GM12878 (cell line): ENCODE results near the gene LTBP2. TPM values are rescaled to one million over a fixed set of nuclear protein-coding genes. Genes with fewer than 3 reads are reported as not detected.

Experiments
- ATAC-seq: fragments of 200-7000 bp; cut with Tn5 transposase; 3 replicates; pipeline ENCODE4 v1.9.1; 2020; ENCODE audit warnings: mild to moderate bottlenecking, moderate library complexity
- BruUV-seq: library from RNA; stranded (reverse); fragments of 400-500 nt; replicated peaks from 2 replicates; lab custom pipeline; 2021; lab: Mats Ljungman, UMichigan
- CTCF ChIA-PET: fragments of 300-600 bp; sonication (Branson Sonifier 250); formaldehyde crosslinking; extraction: SDS; loops from one replicate; lab custom pipeline; 2021; ENCODE audit warnings: inconsistent platforms; lab: Yijun Ruan, JAX
- POLR2A ChIA-PET: fragments of 350-600 bp; formaldehyde crosslinking; extraction: SDS; loops from one replicate; lab custom pipeline; 2021; ENCODE audit warnings: inconsistent platforms; lab: Charles Lee
- RAD21 ChIA-PET: fragments of 300-600 bp; sonication (Branson Sonifier 250); formaldehyde crosslinking; loops from one replicate; lab custom pipeline; 2023; ENCODE audit warnings: antibody characterized with exemption; ENCODE audit not compliant: unreplicated experiment; lab: Charles Lee
- SMC1A ChIA-PET: fragments of 300-600 bp; sonication (Branson Sonifier 250); formaldehyde crosslinking; loops from one replicate; lab custom pipeline; 2023; ENCODE audit not compliant: unreplicated experiment, uncharacterized antibody; lab: Charles Lee
- DNase-seq: peaks from one replicate; pipeline ENCODE4 v3.0.0-alpha.2; 2011; ENCODE audit warnings: low read depth, low spot score
- FAIRE-seq: peaks from 3 replicates; lab custom pipeline; 2011; peaks lifted over from hg19 to GRCh38; lab: Jason Lieb, UNC
- H2AFZ ChIP-seq: 2 replicates; pipeline ENCODE4 v1.6.0; 2011; ENCODE audit warnings: low read depth, low read length, control low read depth; ENCODE audit not compliant: control insufficient read depth
- H3K27ac ChIP-seq: 2 replicates; pipeline ENCODE4 v1.5.1; 2011; ENCODE audit warnings: control low read depth; ENCODE audit not compliant: control insufficient read depth, insufficient read depth
- H3K27me3 ChIP-seq, 2 experiments: replicated peaks in 1 of 2; 2 replicates each; pipeline versions ENCODE4 v1.6.0 to v1.6.1; 2011; ENCODE audit warnings: low read length in 1 of 2; ENCODE audit not compliant: control insufficient read depth in 2 of 2, insufficient read depth in 2 of 2
- H3K36me3 ChIP-seq, 2 experiments: 2 replicates each; pipeline ENCODE4 v1.5.1; 2011; ENCODE audit warnings: low read length in 1 of 2; ENCODE audit not compliant: control insufficient read depth in 2 of 2, insufficient read depth in 2 of 2
- H3K4me1 ChIP-seq: 2 replicates; pipeline ENCODE4 v1.6.1; 2011; ENCODE audit warnings: mild to moderate bottlenecking, low read length, moderate library complexity, mixed read lengths; ENCODE audit not compliant: control insufficient read depth, insufficient read depth
- H3K4me2 ChIP-seq: 2 replicates; pipeline ENCODE4 v1.6.0; 2011; ENCODE audit warnings: control low read depth; ENCODE audit not compliant: control insufficient read depth, insufficient read depth
- H3K4me3 ChIP-seq: fragments of 200-600 bp; sonication (generic); 2 replicates; pipeline ENCODE4 v1.5.1; 2016
- H3K79me2 ChIP-seq: 2 replicates; pipeline ENCODE4 v1.6.0; 2011; ENCODE audit warnings: low read length; ENCODE audit not compliant: control insufficient read depth, insufficient read depth
- H3K9ac ChIP-seq: 2 replicates; pipeline ENCODE4 v1.8.0; 2011; ENCODE audit warnings: low read length, control low read depth, mixed read lengths; ENCODE audit not compliant: control insufficient read depth, insufficient read depth
- H3K9me3 ChIP-seq: replicated peaks from 3 replicates; pipeline ENCODE4 v1.5.1; 2011; ENCODE audit warnings: mild to moderate bottlenecking, low read length; ENCODE audit not compliant: control insufficient read depth, insufficient read depth
- H4K20me1 ChIP-seq: 2 replicates; pipeline ENCODE4 v1.6.0; 2011; ENCODE audit not compliant: control insufficient read depth, insufficient read depth
- CBX3 ChIP-seq: fragments of 200-600 bp; sonication (generic); IDR thresholded peaks from 2 replicates; pipeline ENCODE4 v1.6.1; 2016; ENCODE audit warnings: low read depth, borderline replicate concordance
- CHD2 ChIP-seq: IDR thresholded peaks from 2 replicates; pipeline ENCODE4 v1.6.1; 2011; ENCODE audit warnings: low read depth, low read length, improper control_type of control experiment, borderline replicate concordance
- EED ChIP-seq: sonication (generic); IDR thresholded peaks from 2 replicates; pipeline ENCODE4 v1.6.1; 2016; ENCODE audit warnings: antibody characterized with exemption, low read depth
- JUNB ChIP-seq: IDR thresholded peaks from 2 replicates; pipeline ENCODE4 v1.6.1; 2016; ENCODE audit warnings: antibody characterized with exemption, mild to moderate bottlenecking
- SRF ChIP-seq, 2 experiments: IDR thresholded peaks; 2 replicates each; pipeline ENCODE4 v1.6.1; 2011; ENCODE audit warnings: low read depth in 2 of 2, low read length in 2 of 2, mild to moderate bottlenecking in 1 of 2, moderate library complexity in 1 of 2
- WGBS: methylation state at CpG from one replicate; pipeline ENCODE4 v1.1.6; 2016; ENCODE audit warnings: low lambda C conversion rate; ENCODE audit not compliant: insufficient replicate concordance, insufficient coverage; ENCODE audit errors: missing lambda C conversion rate; 5-methylcytosine and 5-hydroxymethylcytosine counted together
- in situ Hi-C: fragments of 300-500 bp; cut with MboI; formaldehyde crosslinking; loops from 9 replicates; pipeline ENCODE4 v1.14.3; 2018; ENCODE audit warnings: mixed read lengths
- intact Hi-C: fragments of 100-400 bp; cut with micrococcal nuclease; formaldehyde crosslinking; loops from one replicate; pipeline ENCODE4 v1.14.2; 2022; ENCODE audit not compliant: unreplicated experiment
- polyA plus RNA-seq, 11 experiments: library from polyadenylated mRNA; depleted of rRNA in 4 of 11; unstranded in 6 of 11; stranded (reverse) in 5 of 11; fragments of >200 nt; fragmentation: Nextera tagmentation in 4 of 11; fragmentation: Illumina TruSeq in 1 of 11; extraction: Ambion mirVana in 4 of 11; extraction: Trizol in 1 of 11; gene quantifications; 1 replicate in 1 of 11; 2 replicates in 10 of 11; pipeline versions ENCODE4 v1.2.1 to v1.2.3, GENCODE V29; 2011 to 2016; ENCODE audit warnings: inconsistent platforms in 2 of 11, missing spikeins in 2 of 11, low read depth in 1 of 11
- total RNA-seq, 4 experiments: library from RNA; depleted of rRNA in 3 of 4; stranded (reverse); fragments of >200 nt in 3 of 4; fragmentation: Illumina TruSeq in 1 of 4; extraction: Trizol in 1 of 4; gene quantifications; 2 replicates each; pipeline versions ENCODE4 v1.2.1 to v1.2.3, GENCODE V29; 2013 to 2021
- TF ChIP-seq, protein P1 (sequence below): fragments of 450-650 bp; IDR thresholded peaks from 2 replicates; pipeline ENCODE4 v1.6.1; 2017; ENCODE audit warnings: antibody characterized with exemption, mild to moderate bottlenecking, moderate library complexity
- TF ChIP-seq, protein P2 (sequence below): fragments of 450-650 bp; IDR thresholded peaks from 2 replicates; pipeline ENCODE4 v1.6.1; 2017; ENCODE audit warnings: mild to moderate bottlenecking, moderate library complexity
- TF ChIP-seq, protein P3 (sequence below): IDR thresholded peaks from 2 replicates; pipeline ENCODE4 v1.6.1; 2012; ENCODE audit warnings: improper control_type of control experiment, low read depth, low read length; ENCODE audit not compliant: insufficient replicate concordance

The LTBP2 gene
- total and polyA plus RNA-seq, 10 of the 15 experiments (the other 5 are each of a cell fraction or from before 2014, with no cell fraction given): 0.03 to 0.23 (median 0.06) TPM; not detected in 1

DNA sequence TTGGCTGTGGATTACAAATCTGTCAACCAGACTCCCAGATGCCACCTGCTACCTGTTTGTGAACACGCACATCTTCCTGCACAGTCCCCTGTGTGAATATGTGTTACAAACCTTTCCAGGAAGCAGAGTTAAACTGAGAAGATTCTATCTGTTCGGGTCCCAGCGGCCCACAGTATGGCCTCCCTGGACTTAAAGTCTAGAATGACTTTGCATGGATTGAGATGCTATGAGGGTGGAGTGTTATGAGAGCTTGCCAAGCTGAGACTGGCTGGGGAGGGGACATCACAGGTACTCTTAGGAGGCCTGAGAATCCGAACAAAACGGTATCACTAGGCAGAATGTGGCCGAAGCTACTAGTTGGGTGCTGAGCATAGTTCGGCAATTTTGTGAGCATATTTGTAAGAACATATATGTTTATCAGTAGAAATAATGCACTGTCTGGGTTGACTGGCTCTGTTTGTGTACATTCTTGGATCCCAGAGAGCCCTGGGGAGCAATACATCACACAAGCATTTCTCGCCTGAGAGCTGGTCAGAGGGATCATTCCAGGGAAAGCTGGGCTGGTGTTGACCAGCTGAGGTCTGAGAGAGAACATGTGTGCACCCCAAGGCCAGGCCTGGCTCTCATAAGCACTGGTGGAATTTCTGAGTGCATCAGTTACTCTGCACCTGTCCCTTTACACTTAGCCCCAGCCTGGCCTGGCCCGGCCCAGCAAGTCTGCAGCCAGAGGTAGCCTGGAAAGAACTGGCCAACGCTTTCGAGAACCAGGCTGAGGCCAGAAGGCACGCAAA is 29.8 kb upstream of the LTBP2 start:
- H3K27me3 ChIP-seq: no peaks in the 10 kb centered on the region; a peak in 2 of 4 replicates
- no peak for DNase-seq
- ChIA-PET RAD21 (interaction anchor here (1.6 kb wide), 1 partner anchor 33 kb away, joined by 4 read pairs; no protein-coding TSS in a partner anchor), SMC1A (interaction anchor here (1.3 kb wide), 1 partner anchor 13 kb away, joined by 3 read pairs; no protein-coding TSS in a partner anchor), POLR2A (interaction anchor here (0.6 kb wide), 1 partner anchor 1318 kb away, joined by 3 read pairs; no protein-coding TSS in a partner anchor), CTCF (interaction anchor here (0.6 to 2.6 kb wide), 2 partner anchors 32 to 502 kb away, joined by 5 to 14 read pairs; no protein-coding TSS in a partner anchor)
- H3K9ac ChIP-seq: no peak overlapping the region
- H2AFZ ChIP-seq: no peak overlapping the region
- no TSS peak for BruUV-seq
- H3K4me3 ChIP-seq: no peak overlapping the region
- H3K27ac ChIP-seq: no peak overlapping the region
- H3K4me2 ChIP-seq: no peak overlapping the region
- in situ Hi-C loops: no loop called here
- no peak for ATAC-seq
- no peaks in the 10 kb centered on the region for H3K4me1 ChIP-seq
- H3K9me3 ChIP-seq: no peaks in the 10 kb centered on the region
- H3K79me2 ChIP-seq: no peaks in the 10 kb centered on the region
- 75% methylated on average over 12 of the region's 12 CpGs for WGBS
- intact Hi-C loops: no loop called here
- no peak for FAIRE-seq
- H3K36me3 ChIP-seq: no peaks in the 10 kb centered on the region
- no peaks in the 10 kb centered on the region for H4K20me1 ChIP-seq
- TF ChIP-seq, protein P1, sequence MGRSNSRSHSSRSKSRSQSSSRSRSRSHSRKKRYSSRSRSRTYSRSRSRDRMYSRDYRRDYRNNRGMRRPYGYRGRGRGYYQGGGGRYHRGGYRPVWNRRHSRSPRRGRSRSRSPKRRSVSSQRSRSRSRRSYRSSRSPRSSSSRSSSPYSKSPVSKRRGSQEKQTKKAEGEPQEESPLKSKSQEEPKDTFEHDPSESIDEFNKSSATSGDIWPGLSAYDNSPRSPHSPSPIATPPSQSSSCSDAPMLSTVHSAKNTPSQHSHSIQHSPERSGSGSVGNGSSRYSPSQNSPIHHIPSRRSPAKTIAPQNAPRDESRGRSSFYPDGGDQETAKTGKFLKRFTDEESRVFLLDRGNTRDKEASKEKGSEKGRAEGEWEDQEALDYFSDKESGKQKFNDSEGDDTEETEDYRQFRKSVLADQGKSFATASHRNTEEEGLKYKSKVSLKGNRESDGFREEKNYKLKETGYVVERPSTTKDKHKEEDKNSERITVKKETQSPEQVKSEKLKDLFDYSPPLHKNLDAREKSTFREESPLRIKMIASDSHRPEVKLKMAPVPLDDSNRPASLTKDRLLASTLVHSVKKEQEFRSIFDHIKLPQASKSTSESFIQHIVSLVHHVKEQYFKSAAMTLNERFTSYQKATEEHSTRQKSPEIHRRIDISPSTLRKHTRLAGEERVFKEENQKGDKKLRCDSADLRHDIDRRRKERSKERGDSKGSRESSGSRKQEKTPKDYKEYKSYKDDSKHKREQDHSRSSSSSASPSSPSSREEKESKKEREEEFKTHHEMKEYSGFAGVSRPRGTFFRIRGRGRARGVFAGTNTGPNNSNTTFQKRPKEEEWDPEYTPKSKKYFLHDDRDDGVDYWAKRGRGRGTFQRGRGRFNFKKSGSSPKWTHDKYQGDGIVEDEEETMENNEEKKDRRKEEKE: no peak
- TF ChIP-seq CHD2: no peak
- TF ChIP-seq, protein P2, sequence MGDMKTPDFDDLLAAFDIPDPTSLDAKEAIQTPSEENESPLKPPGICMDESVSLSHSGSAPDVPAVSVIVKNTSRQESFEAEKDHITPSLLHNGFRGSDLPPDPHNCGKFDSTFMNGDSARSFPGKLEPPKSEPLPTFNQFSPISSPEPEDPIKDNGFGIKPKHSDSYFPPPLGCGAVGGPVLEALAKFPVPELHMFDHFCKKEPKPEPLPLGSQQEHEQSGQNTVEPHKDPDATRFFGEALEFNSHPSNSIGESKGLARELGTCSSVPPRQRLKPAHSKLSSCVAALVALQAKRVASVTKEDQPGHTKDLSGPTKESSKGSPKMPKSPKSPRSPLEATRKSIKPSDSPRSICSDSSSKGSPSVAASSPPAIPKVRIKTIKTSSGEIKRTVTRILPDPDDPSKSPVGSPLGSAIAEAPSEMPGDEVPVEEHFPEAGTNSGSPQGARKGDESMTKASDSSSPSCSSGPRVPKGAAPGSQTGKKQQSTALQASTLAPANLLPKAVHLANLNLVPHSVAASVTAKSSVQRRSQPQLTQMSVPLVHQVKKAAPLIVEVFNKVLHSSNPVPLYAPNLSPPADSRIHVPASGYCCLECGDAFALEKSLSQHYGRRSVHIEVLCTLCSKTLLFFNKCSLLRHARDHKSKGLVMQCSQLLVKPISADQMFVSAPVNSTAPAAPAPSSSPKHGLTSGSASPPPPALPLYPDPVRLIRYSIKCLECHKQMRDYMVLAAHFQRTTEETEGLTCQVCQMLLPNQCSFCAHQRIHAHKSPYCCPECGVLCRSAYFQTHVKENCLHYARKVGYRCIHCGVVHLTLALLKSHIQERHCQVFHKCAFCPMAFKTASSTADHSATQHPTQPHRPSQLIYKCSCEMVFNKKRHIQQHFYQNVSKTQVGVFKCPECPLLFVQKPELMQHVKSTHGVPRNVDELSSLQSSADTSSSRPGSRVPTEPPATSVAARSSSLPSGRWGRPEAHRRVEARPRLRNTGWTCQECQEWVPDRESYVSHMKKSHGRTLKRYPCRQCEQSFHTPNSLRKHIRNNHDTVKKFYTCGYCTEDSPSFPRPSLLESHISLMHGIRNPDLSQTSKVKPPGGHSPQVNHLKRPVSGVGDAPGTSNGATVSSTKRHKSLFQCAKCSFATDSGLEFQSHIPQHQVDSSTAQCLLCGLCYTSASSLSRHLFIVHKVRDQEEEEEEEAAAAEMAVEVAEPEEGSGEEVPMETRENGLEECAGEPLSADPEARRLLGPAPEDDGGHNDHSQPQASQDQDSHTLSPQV: no peak
- TF ChIP-seq JUNB: no peak
- no peak for TF ChIP-seq CBX3
- TF ChIP-seq, protein P3, sequence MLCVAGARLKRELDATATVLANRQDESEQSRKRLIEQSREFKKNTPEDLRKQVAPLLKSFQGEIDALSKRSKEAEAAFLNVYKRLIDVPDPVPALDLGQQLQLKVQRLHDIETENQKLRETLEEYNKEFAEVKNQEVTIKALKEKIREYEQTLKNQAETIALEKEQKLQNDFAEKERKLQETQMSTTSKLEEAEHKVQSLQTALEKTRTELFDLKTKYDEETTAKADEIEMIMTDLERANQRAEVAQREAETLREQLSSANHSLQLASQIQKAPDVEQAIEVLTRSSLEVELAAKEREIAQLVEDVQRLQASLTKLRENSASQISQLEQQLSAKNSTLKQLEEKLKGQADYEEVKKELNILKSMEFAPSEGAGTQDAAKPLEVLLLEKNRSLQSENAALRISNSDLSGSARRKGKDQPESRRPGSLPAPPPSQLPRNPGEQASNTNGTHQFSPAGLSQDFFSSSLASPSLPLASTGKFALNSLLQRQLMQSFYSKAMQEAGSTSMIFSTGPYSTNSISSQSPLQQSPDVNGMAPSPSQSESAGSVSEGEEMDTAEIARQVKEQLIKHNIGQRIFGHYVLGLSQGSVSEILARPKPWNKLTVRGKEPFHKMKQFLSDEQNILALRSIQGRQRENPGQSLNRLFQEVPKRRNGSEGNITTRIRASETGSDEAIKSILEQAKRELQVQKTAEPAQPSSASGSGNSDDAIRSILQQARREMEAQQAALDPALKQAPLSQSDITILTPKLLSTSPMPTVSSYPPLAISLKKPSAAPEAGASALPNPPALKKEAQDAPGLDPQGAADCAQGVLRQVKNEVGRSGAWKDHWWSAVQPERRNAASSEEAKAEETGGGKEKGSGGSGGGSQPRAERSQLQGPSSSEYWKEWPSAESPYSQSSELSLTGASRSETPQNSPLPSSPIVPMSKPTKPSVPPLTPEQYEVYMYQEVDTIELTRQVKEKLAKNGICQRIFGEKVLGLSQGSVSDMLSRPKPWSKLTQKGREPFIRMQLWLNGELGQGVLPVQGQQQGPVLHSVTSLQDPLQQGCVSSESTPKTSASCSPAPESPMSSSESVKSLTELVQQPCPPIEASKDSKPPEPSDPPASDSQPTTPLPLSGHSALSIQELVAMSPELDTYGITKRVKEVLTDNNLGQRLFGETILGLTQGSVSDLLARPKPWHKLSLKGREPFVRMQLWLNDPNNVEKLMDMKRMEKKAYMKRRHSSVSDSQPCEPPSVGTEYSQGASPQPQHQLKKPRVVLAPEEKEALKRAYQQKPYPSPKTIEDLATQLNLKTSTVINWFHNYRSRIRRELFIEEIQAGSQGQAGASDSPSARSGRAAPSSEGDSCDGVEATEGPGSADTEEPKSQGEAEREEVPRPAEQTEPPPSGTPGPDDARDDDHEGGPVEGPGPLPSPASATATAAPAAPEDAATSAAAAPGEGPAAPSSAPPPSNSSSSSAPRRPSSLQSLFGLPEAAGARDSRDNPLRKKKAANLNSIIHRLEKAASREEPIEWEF: no peak
- TF ChIP-seq SRF (IDR thresholded peaks at IDR 0.05; ENCODE audit: low read depth in 2 of 2, low read length in 2 of 2): no peak
- no peak for TF ChIP-seq EED
